Anterior cingulate cortex (tissue), 58 donors: Measurements from ENCODE around the gene SIK3.
A peak's percentile ranks its signal among the peaks of the same experiment; 100 is the strongest.

Source experiments
- DNase-seq, 58 donors: peaks; one replicate each; lab custom pipeline; 2025; lab: John Stamatoyannopoulos, UW

Gene SIK3

DNA sequence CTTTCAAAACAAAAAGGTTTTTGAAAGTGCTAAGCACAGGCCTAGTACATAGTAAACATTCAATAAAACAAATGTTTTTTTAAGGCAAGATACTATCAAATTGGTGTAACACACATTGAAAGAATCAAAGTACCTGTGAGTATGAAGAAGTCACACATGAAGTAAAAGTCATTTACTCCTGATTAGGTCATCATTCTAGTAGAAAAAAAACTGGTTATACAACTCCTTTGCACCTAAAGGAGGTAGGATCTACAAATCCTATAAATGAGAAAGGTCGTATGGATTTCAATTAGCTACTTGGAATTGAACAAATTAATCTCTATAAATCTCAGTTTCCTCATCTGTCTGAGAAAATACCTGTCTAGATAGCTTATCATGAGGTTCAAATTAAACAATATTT lies 80.8 kb downstream of the SIK3 start:
- no peak for DNase-seq

DNA sequence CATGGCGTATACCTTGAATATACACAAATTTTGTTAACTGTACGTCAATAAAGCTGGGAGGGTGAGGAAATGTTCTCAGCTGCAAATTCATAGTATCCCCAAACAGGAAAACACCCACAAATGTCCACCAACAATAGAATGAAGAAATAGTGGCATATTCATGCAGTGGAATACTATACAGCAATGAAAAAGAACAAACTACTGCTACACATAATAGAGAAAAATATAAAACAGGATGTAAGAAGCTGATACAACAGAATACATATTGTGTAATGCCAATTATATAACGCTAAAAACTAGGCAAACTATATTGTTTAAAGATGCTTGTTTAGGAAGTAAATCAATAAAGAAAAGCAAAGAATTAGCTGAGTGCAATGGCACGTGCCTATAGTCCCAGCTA lies 81.5 kb downstream of the SIK3 start:
- no peak for DNase-seq

DNA sequence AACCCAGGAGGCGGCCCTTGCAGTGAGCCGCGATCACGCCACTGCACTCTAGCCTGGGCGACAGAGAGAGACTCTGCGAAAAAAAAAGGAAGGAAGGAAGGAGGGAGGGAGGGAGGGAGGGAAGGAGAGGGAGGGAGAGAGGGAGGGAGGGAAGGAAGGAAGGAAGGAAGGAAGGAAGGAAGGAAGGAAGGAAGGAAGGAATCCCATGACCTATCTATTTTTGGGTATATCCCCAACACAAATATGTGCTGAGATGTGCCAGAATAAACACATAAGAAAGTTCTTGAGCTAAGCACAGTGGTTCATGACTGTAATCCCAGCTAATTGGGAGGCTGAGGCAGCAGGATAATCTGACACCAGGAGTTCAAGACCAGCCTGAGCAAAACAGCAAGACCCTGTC lies 82.0 kb downstream of the SIK3 start:
- DNase-seq, result no peak

DNA sequence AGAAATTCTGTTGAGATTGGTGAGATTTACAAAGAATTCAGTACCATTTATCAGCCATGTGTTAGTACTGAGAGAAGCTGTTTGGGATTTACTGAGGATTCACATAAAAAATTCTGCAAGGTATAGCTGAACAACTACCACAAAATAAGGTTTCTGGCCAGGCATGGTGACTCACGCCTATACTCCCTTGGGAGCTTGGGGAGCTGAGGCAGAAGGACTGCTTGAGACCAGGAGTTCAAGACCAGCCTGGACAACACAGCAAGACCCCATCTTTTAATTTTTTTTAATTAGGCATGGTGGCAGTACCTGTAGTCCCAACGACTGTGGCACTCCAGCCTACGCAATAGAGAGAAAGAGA lies 86.7 kb downstream of the SIK3 start:
- no peak for DNase-seq

DNA sequence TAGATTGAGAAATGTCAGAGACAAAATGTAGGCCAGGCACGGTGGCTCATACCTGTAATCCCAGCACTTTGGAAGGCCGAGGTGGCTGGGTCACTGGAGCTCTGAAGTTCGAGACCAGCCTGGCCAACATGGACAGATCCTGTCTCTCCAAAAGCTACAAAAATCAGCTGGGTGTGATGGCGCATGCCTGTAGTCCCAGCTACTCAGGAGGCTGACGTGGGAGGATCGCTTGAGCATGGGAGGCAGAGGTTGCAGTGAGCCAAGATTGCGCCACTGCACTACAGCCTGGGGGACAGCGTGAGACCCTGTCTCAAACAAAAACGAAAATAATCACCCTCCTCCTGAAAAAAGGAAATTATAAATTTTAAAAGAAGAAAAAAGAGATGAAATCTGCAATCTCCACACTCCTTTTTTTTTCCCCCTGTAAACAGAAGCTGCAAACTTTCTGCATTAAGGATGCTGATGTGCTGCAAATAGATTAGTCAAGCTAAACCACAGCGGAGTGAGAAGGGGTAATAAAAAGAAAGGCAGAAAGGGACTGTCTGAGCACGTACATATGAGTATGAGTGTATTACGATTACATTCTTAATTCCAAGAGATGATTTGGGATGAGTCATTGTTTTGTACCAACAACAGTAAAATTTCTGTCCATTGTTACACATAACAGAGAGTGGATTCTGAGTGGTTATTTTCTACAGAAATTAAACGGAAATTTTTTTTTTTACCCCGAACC lies 87.3 kb downstream of the SIK3 start:
- no peak for DNase-seq

DNA sequence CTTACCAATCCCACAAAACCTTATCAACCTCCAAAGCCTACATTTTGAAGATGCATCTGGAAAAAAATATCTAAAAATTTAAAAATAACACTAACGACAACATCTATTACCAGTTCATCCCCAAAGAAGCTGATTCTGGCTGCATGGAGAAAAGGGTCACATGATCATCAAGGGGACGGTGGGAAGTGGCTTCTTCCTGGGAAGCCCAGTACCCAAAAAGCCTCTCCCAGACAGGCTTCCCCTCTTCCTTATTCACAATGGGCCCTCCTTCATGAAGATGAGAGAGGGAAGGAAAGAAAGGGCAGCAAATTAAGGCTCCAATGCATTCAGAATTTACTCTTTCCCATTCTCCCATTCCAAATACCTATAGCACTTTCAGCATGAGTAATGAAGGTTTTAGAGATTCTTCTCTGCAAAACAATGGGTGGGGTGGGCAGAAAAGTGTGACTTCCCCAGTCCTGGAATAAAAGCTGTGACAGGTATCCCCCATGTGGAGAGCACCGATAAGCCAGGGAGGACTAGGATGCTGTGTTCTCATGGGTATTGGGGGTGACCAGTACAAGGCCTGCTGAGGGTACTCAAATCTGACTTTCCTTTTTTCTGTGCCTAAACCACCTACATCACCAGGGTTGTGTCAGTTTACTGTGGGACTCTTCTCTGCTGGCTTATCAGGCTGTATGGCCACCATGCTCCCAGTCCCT lies 88.2 kb downstream of the SIK3 start:
- no peak for DNase-seq

DNA sequence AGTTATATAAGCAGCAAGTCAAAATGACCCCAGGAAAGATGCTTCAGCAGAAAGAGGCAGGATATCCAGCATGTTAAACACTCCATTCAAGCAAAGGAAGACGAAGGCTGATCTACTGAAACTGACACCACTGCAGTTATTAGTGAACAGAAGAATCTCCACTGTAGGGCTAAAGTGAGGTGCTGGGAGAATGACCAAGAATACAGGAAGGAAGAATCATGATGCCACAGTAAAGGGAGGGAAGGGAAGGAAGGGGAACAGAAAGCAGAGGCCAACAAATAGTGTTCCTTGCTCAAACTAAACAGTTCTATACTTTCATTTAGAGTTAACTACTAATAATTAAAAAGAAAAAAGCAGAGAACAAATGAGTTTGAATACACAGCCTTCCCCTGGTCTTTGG lies 92.5 kb downstream of the SIK3 start:
- DNase-seq, result no peak

DNA sequence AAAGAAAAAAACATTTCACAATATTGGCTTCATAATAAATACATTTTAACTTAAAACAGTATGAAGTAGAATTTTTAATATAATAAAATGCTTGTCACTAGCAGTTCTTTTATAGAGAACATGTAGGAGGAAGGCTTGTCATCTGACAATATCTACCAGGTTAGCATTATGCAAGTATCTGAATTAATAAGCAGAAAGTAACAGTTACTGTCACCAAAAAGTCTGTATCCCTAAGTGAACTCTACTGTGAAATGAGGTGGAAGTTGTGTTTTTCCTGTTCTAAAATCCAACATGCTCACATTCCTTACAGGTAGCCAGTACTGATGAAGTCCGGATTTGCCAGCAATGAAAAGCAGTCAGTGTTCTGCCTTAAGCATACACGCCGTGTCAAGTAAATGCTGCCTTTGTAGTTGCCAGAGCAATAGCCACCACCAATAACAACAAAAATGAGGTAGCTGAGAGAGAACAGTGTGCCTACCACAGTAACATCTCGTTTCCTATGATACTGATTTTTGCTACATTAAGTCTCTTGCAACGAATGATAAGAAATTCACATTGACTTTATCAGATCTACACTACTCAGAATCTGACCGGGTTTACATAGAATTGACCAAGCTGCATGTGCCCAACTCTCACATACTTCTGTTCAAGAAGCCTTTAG lies 95.5 kb downstream of the SIK3 start:
- DNase-seq, result peak in 3 of 58 donors; percentile 4 to 33 (median 17)

DNA sequence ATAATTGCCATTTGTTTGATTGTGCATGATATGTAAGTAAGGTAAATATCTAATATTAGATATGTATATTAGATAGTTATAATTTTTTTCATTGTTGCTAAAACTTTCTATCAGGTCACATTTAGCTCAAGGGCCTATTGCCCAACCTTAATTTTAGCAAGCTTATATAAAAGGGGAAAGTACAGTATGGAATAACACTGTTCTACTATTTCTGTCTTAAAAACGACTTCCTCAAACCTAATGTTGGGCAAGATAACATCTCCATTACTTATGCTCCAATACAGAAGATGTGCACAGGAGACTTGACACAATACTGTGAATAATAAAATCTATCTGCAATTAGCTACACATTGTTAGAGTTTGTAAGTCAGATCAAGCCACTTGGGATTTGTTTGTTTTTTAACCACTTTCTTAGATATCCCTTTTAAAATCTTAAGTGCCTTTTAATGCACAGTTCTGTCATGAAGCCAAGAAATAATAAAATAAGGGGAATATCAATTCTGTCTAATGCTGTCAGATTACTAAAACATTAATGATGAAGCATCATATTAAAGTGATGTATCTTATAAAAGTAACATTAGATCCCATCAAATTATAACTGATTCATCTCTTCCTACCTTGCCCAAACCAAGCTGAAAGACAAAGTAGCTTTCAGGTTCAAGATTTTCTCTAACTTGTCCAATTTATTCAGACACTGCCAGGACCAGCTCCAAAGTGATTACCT lies 98.1 kb downstream of the SIK3 start:
- DNase-seq, result no peak

DNA sequence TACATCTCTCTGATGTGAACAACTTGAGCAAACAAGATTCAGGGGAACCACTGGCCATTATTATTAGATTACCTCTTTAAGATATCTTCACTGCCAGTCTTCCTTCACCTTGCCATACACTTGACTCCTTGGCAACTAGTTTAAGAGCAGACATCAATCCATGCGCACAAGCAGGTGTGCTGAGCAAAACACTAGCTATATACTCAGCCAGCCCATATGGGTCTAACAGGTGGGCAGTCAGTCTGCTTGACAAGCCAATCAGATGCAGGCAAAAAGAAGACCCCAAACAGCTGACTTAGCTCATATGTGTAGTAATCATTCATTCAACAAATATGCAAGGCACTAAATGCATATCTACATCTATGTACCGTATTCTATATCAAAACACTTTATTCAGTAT lies 101.2 kb downstream of the SIK3 start:
- DNase-seq, result no peak

DNA sequence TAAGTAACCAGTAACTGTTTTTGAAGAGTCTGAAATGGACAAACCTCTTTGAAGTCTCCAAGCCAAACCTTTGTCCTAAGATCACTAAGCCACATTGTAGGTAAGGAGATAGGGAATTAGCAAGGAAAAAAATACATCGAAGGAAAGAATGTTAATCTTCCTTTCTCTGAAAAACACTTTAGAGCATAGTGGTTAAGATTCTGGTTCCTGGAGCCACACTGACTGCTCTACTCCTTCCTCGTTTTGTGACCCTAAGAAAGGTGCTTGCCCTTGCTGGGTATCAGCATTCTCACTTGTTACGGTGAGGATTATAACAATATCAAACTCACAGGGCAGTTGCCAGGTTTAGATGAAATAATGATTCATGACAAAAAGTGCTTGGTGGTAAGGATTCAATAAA lies 104.0 kb downstream of the SIK3 start:
- DNase-seq, result no peak

DNA sequence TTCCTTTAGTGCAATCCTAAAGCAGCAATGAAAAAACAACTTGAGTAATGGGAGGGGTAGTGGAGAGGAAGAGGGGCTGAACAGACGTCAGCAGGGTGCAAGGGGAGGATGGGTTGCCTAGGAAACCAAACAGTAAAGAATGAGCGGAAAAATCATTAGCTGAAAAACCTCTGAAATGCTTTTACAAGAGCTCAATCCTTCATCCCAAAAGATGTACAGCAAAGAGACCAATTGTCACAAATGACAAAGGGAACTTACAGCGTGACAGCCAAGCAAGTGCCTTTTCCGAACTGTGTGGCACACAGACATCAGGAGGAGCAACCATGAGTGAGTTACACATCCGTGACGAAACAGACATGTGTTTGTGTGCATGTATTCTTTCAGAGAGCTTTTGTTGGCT lies 104.6 kb downstream of the SIK3 start:
- peak in 11 of 58 donors; percentile 22 to 78 (median 34) for DNase-seq

DNA sequence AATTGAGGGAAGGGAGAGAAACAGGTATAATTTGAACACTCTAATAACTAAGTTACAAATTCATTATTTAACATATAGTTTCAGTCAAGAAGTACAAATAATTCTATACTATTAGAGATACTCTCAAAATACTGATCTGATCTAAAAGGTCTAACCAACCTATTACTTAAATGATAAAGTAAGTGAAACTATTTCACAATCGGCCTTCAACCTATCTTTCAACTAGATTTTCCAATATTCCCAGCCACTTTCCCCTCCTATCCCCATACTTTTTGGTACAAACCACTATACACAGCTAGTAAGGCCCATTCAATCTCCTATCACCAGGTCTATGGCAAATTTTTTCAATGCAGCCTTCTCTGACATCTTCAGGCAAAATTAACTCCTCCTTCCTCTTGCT lies 106.7 kb downstream of the SIK3 start:
- DNase-seq, result no peak

DNA sequence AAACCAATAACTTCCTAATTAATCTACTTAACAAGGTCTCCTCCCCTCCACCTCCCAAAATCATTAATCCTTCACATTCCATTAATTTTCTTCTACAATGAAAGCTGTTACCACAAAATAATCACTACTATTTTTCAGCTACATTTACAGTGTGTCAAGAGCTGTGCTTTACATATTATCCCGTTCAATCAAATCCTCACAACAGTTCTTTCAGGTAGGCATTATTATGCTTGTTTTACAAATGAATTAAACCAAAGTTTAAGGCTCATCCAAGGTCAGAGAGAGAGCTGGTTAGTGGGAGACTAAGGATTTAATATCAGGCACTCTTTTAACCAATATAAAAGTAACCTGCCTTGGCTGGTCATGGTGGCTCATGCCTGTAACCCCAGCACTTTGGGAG lies 107.4 kb downstream of the SIK3 start:
- DNase-seq, result no peak

DNA sequence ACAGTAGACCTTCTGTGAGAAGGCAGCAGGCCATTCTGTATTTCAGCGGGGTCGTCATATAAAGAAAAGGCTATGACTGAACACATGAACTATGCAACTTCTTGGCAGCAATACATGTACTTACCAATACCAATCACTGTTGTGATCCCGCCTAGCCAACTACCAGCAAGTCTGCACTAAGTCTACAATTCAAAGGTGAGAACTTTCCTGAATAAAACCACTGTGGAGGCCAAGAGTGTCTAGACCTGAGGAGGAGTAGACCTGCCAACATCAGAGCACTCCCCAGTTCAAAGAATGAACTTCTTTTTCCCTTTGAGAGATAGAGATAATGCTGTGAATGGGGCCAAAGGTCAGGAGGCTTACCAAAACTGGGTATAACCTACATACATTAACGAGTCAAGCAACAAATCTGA lies 108.2 kb downstream of the SIK3 start:
- DNase-seq, result peak in 3 of 58 donors; percentile 14 to 30 (median 22)

DNA sequence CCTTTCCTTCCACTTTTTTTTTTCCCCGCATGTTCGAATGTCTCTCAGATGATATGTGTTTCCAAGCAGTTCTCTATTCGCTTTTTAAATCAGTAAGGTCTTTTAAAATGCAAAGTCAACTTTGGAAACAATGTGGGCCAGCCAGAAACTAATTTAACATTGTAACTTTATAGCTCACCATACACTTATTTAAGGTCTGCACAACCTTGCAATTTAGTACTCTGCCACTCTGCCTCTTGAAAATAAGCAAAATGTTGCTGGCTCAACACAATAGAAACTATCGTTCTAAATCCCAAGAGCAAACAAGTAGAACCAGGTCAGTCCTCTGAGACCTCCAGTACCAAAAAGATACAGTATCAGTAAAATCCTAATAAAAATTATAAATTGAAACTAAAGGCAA lies 109.0 kb downstream of the SIK3 start:
- DNase-seq, result no peak

DNA sequence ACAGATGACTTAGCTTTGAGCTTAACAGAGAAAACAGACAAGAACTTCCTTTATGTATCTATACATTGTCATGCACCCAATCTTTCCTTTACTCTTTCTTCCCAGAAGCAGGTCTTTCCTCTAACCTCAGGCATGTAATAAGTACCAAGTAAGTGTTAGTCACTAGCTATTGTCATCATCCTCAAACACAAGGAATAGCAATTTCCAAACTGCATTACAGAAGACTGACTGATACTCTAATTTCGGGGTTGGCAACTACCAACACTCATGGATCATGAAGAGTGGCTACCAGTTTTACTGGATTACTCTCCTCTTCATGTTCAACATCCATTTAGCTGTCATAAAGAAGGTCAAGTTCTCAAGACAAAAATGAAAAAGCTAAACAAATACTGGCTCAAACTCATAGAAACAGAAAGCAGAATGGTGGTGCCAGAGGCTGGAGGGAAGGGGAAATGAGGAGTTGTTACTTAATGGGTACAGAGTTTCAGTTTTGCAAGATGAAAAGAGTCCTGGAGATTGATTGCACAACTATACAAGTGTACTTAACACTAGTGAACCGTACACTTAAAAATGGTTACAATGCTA lies 111.6 kb downstream of the SIK3 start:
- DNase-seq, result no peak

DNA sequence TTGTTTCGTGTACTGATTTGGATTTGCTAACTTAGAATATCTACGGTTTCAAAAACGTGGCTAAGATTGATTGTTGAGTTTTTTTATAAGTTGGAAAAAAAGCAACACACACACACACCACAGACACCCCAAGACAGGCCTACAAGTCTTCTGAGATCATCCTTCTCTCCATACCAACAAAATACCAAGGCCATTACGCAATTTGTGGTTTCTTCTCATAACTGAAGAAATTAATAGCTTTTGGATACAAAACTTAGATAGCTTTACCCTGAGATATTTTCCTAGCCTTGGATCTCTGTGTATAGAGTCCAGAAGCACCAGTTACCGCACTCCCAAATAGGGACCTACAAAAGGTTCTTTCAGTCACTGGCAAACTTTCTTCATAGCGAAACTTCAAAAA lies 113.6 kb downstream of the SIK3 start:
- DNase-seq, result no peak

DNA sequence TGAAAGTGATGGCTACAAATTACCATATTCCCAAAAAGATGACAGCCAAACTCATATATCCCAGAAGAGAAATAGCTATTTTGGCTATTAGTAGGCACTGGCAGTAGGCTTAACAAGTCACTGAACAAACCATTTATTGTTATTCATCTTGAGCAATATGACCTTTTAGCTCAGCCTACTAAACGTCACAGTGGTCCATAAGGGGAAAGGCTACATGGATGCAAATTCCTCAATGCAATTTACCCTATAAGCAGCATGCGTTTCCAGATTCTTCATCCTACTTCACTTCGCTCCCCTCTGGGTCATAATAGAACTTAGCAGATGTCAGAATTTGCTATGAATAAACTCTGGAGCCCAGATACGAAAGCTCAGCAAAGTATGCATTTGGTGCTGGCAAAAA lies 114.0 kb downstream of the SIK3 start:
- no peak for DNase-seq

DNA sequence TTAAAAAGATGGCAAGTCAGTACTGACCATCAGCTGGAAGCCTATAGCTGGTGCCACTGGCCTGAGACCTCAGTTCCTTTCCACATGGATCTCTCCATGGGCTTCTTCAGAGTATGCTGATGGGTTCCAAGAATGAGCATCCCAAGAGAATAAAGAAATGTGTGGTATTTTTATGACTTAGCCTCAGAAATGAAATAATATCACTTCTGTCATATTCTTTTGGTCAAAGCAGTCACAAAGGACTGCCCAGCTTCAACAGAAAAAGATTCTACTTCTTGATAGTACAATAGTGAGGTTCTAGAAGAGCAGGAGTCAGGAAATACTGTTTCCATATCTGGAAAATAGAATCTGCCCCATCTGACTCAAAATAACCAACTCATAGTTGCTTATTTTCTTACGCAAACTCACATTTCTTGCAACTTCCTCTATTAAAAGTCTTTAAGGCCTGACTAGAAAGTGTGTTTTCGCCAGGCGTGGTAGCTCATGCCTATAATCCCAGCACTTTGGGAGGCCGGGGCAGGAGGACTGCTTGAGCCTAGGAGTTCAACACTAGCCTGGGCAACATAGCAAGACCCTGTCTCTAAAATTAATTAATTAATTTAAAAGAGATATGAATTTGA lies 116.9 kb downstream of the SIK3 start:
- DNase-seq, result no peak
